GM18502 (cell line): ENCODE results near the gene PTGIR.
A peak's percentile ranks its signal among the peaks of the same experiment; 100 is the strongest.
"Not testable (repeated sequence)": the region's sequence is repeated elsewhere in the genome, so short reads cannot be mapped to it uniquely, and the experiment has no call there.

Experiments used
- ATAC-seq: cut with Tn5 transposase; IDR thresholded peaks from one replicate; pipeline ENCODE4 v1.9.1; 2021; ENCODE audit warnings: mild to moderate bottlenecking; ENCODE audit not compliant: unreplicated experiment, poor library complexity

PTGIR gene

GRCh38 chr19:46640656-46641055 lies 15.8 kb upstream of the PTGIR start:
- no peak for ATAC-seq

- no peak for ATAC-seq
Measured at GRCh38 chr19:46639358-46640182, 14.7 kb upstream of the PTGIR start.

- ATAC-seq: no peak
Measured at GRCh38 chr19:46637224-46637623, 12.3 kb upstream of the PTGIR start.

GRCh38 chr19:46635920-46636761 lies 11.3 kb upstream of the PTGIR start, which contains the start of gene GNG8:
TSS of gene GNG8 (minus strand) at chr19:46636202. CDS start at chr19:46634682, 1,520 bp downstream.
- no peak for ATAC-seq

- ATAC-seq: no peak
Measured at GRCh38 chr19:46634656-46635218, 9.8 kb upstream of the PTGIR start.

GRCh38 chr19:46634045-46634655 lies 9.3 kb upstream of the PTGIR start:
- peak; percentile 41 for ATAC-seq

GRCh38 chr19:46633130-46633529 lies 8.2 kb upstream of the PTGIR start:
- no peak for ATAC-seq

GRCh38 chr19:46631481-46631880 lies 6.6 kb upstream of the PTGIR start:
- ATAC-seq: no peak

- ATAC-seq: no peak
Measured at GRCh38 chr19:46630586-46631205, 5.8 kb upstream of the PTGIR start.

GRCh38 chr19:46629546-46630025 lies 4.7 kb upstream of the PTGIR start:
- ATAC-seq: no peak

- not testable (repeated sequence) for ATAC-seq
Measured at GRCh38 chr19:46628970-46629369, 4.1 kb upstream of the PTGIR start.

GRCh38 chr19:46626446-46626845 lies 1.6 kb upstream of the PTGIR start:
- ATAC-seq: no peak

GRCh38 chr19:46625731-46626130 lies 842 bp upstream of the PTGIR start:
- ATAC-seq: no peak

GRCh38 chr19:46623915-46624502 lies 880 bp downstream of the PTGIR start:
- no peak for ATAC-seq

GRCh38 chr19:46622118-46622446 lies 2.8 kb downstream of the PTGIR start:
- no peak for ATAC-seq

- no peak for ATAC-seq
Measured at GRCh38 chr19:46621191-46622117, 3.4 kb downstream of the PTGIR start.

- ATAC-seq: no peak
Measured at GRCh38 chr19:46620716-46621115, 4.2 kb downstream of the PTGIR start.

- no peak for ATAC-seq
Measured at GRCh38 chr19:46620267-46620666, 4.6 kb downstream of the PTGIR start.
